GM23338 (cell line): ENCODE measurements around the gene NUPR1. TPM values are rescaled to one million over a fixed set of nuclear protein-coding genes. Genes with fewer than 3 reads are reported as not detected.

Experiments
- ATAC-seq: fragments of 200-7000 bp; cut with Tn5 transposase; 3 replicates; pipeline ENCODE4 v1.9.1; 2020
- DNase-seq: peaks from one replicate; pipeline ENCODE4 v3.0.0-alpha.2; 2015; ENCODE audit warnings: low spot score
- H2AFZ ChIP-seq: fragments of 200-600 bp; sonication (generic); 2 replicates; pipeline ENCODE4 v1.8.0; 2016; ENCODE audit warnings: antibody characterized with exemption, mild to moderate bottlenecking, moderate library complexity
- H3F3A ChIP-seq: fragments of 200-600 bp; sonication (generic); replicated peaks from 2 replicates; pipeline ENCODE4 v1.8.0; 2017; ENCODE audit warnings: antibody characterized with exemption, mixed run types, low read depth
- H3K27ac ChIP-seq: fragments of 200-600 bp; sonication (generic); 2 replicates; pipeline ENCODE4 v1.6.1; 2016; ENCODE audit warnings: low read depth
- H3K27me3 ChIP-seq: fragments of 200-600 bp; sonication (generic); 2 replicates; pipeline ENCODE4 v1.8.0; 2016; ENCODE audit warnings: mild to moderate bottlenecking, mixed run types, moderate library complexity; ENCODE audit not compliant: insufficient read depth
- H3K36me3 ChIP-seq: fragments of 200-600 bp; sonication (generic); 2 replicates; pipeline ENCODE4 v1.8.0; 2016; ENCODE audit warnings: mild to moderate bottlenecking; ENCODE audit not compliant: insufficient read depth
- H3K4me1 ChIP-seq: fragments of 200-600 bp; sonication (generic); 2 replicates; pipeline ENCODE4 v1.8.0; 2016; ENCODE audit warnings: mild to moderate bottlenecking, moderate library complexity; ENCODE audit not compliant: insufficient read depth
- H3K4me2 ChIP-seq: fragments of 200-600 bp; sonication (generic); 2 replicates; pipeline ENCODE4 v1.7.1; 2017; ENCODE audit warnings: mixed run types
- H3K4me3 ChIP-seq: fragments of 200-600 bp; sonication (generic); 2 replicates; pipeline ENCODE4 v1.6.1; 2016; ENCODE audit warnings: mixed run types
- H3K79me2 ChIP-seq: fragments of 200-600 bp; sonication (generic); replicated peaks from 2 replicates; pipeline ENCODE4 v1.8.0; 2017; ENCODE audit warnings: mild to moderate bottlenecking; ENCODE audit not compliant: insufficient read depth
- H3K9me2 ChIP-seq: fragments of 200-600 bp; sonication (generic); 2 replicates; pipeline ENCODE4 v1.8.0; 2017; ENCODE audit not compliant: insufficient read depth
- H4K20me1 ChIP-seq: fragments of 200-600 bp; sonication (generic); replicated peaks from 2 replicates; pipeline ENCODE4 v1.8.0; 2017; ENCODE audit warnings: mild to moderate bottlenecking; ENCODE audit not compliant: insufficient read depth
- H3K27ac Mint-ChIP-seq: 2 replicates; pipeline ENCODE4 v1.8.0; 2020; ENCODE audit warnings: inconsistent platforms, mild to moderate bottlenecking, moderate library complexity, mixed read lengths
- H3K27me3 Mint-ChIP-seq: 3 replicates; pipeline ENCODE4 v1.8.0; 2022; ENCODE audit warnings: low read depth, mild to moderate bottlenecking, moderate library complexity, mixed read lengths, inconsistent platforms; ENCODE audit not compliant: insufficient read depth, poor library complexity
- H3K36me3 Mint-ChIP-seq: 3 replicates; pipeline ENCODE4 v1.8.0; 2021; ENCODE audit warnings: low read depth, mild to moderate bottlenecking, inconsistent platforms, moderate library complexity, mixed read lengths
- H3K4me1 Mint-ChIP-seq: 3 replicates; pipeline ENCODE4 v1.8.0; 2020; ENCODE audit warnings: mild to moderate bottlenecking, inconsistent platforms, mixed read lengths
- H3K4me3 Mint-ChIP-seq: 3 replicates; pipeline ENCODE4 v1.8.0; 2021; ENCODE audit warnings: moderate library complexity, mild to moderate bottlenecking, inconsistent platforms, mixed read lengths
- H3K9me3 Mint-ChIP-seq: 3 replicates; pipeline ENCODE4 v1.8.0; 2020; ENCODE audit warnings: moderate library complexity, mild to moderate bottlenecking, inconsistent platforms, mixed read lengths
- CREB1 ChIP-seq: fragments of 250-450 bp; sonication (Bioruptor Pico); IDR thresholded peaks from 2 replicates; pipeline ENCODE4 v1.5.0; 2020; ENCODE audit warnings: low read depth, mild to moderate bottlenecking, moderate library complexity
- ETS1 ChIP-seq: IDR thresholded peaks from 2 replicates; pipeline ENCODE4 v1.6.1; 2016; ENCODE audit warnings: antibody characterized with exemption
- EZH2 ChIP-seq: fragments of 200-600 bp; sonication (generic); IDR thresholded peaks from one replicate; pipeline ENCODE4 v1.8.0; 2017; ENCODE audit warnings: antibody characterized with exemption, mild to moderate bottlenecking, low read depth; ENCODE audit not compliant: unreplicated experiment
- NANOG ChIP-seq: IDR thresholded peaks from 2 replicates; pipeline ENCODE4 v1.6.1; 2016; ENCODE audit warnings: antibody characterized with exemption, borderline replicate concordance
- ZNF114 ChIP-seq: fragments of 250-450 bp; sonication (Bioruptor Pico); IDR thresholded peaks from 2 replicates; pipeline ENCODE4 v1.5.0; 2020; ENCODE audit warnings: mild to moderate bottlenecking, moderate library complexity
- ZNF331 ChIP-seq: fragments of 250-450 bp; sonication (Bioruptor Pico); IDR thresholded peaks from 2 replicates; pipeline ENCODE4 v1.5.0; 2020; ENCODE audit warnings: low read depth, mild to moderate bottlenecking, moderate library complexity
- polyA plus RNA-seq: library from polyadenylated mRNA; unstranded; fragments of >200 nt; fragmentation: Nextera tagmentation; extraction: Ambion mirVana; gene quantifications from 2 replicates; pipeline ENCODE4 v1.2.1, GENCODE V29; 2016
- total RNA-seq: library from RNA; depleted of rRNA; stranded (reverse); fragments of >200 nt; shearing (Covaris generic); gene quantifications from 2 replicates; pipeline ENCODE4 v1.2.3, GENCODE V29; 2014
- TF ChIP-seq, protein P1 (sequence below): IDR thresholded peaks from one replicate; pipeline ENCODE4 v1.6.1; 2018; ENCODE audit warnings: antibody characterized with exemption; ENCODE audit not compliant: unreplicated experiment
- TF ChIP-seq, protein P2 (sequence below), 2 experiments: fragments of 200-600 bp in 1 of 2; sonication (generic) in 1 of 2; conservative IDR thresholded peaks; 2 replicates each; pipeline versions ENCODE4 v1.5.1 to v1.6.1; 2016 to 2017; ENCODE audit warnings: antibody characterized with exemption in 2 of 2, low read depth in 2 of 2, mild to moderate bottlenecking in 2 of 2, moderate library complexity in 1 of 2

Gene NUPR1
- total and polyA plus RNA-seq, 2 experiments from 2014 or later = 0.03 to 0.48 TPM

DNA sequence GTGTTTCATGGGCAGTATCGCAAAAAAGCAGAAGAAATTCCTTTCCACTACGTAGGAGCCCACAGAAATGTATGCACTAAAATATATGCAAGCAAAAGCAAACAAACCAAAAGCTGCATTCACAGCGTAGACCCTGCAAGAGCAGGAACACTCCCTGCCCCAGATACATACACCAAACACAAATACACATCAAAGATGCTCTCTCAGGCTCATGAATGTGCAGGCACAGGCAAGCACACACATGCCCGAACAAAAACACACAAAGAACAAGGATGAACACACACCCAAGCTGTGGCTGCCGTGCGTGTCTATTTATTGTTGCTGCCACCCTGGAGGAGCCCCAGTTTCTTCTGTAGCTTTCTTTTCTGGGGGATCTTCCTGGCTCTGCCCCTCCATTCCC lies 1.7 kb downstream of the NUPR1 start (continued):
- TF ChIP-seq, protein P1, sequence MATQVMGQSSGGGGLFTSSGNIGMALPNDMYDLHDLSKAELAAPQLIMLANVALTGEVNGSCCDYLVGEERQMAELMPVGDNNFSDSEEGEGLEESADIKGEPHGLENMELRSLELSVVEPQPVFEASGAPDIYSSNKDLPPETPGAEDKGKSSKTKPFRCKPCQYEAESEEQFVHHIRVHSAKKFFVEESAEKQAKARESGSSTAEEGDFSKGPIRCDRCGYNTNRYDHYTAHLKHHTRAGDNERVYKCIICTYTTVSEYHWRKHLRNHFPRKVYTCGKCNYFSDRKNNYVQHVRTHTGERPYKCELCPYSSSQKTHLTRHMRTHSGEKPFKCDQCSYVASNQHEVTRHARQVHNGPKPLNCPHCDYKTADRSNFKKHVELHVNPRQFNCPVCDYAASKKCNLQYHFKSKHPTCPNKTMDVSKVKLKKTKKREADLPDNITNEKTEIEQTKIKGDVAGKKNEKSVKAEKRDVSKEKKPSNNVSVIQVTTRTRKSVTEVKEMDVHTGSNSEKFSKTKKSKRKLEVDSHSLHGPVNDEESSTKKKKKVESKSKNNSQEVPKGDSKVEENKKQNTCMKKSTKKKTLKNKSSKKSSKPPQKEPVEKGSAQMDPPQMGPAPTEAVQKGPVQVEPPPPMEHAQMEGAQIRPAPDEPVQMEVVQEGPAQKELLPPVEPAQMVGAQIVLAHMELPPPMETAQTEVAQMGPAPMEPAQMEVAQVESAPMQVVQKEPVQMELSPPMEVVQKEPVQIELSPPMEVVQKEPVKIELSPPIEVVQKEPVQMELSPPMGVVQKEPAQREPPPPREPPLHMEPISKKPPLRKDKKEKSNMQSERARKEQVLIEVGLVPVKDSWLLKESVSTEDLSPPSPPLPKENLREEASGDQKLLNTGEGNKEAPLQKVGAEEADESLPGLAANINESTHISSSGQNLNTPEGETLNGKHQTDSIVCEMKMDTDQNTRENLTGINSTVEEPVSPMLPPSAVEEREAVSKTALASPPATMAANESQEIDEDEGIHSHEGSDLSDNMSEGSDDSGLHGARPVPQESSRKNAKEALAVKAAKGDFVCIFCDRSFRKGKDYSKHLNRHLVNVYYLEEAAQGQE = no peak
- TF ChIP-seq, protein P2, sequence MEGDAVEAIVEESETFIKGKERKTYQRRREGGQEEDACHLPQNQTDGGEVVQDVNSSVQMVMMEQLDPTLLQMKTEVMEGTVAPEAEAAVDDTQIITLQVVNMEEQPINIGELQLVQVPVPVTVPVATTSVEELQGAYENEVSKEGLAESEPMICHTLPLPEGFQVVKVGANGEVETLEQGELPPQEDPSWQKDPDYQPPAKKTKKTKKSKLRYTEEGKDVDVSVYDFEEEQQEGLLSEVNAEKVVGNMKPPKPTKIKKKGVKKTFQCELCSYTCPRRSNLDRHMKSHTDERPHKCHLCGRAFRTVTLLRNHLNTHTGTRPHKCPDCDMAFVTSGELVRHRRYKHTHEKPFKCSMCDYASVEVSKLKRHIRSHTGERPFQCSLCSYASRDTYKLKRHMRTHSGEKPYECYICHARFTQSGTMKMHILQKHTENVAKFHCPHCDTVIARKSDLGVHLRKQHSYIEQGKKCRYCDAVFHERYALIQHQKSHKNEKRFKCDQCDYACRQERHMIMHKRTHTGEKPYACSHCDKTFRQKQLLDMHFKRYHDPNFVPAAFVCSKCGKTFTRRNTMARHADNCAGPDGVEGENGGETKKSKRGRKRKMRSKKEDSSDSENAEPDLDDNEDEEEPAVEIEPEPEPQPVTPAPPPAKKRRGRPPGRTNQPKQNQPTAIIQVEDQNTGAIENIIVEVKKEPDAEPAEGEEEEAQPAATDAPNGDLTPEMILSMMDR (conservative IDR thresholded peaks at IDR 0.05; ENCODE audit: low read depth in 2 of 2) = no peak
- TF ChIP-seq EZH2 = no peak

GRCh38 chr16:28534542-28535373 lies 4.0 kb downstream of the NUPR1 start:
- Histone ChIP-seq H3K4me1 (no peaks in the 10 kb centered on the region; the same call in 1 of the 2 replicates), H3K36me3 (no peaks in the 10 kb centered on the region), H3K27me3 (no peaks in the 10 kb centered on the region), H3K4me3 (no peak overlapping the region), H2AFZ (no peak overlapping the region), H3K27ac (no peak overlapping the region), H3F3A (no peaks in the 10 kb centered on the region), H3K4me2 (no peak overlapping the region), H3K9me2 (no peaks in the 10 kb centered on the region), H3K79me2 (no peaks in the 10 kb centered on the region), H4K20me1 (no peaks in the 10 kb centered on the region)
- Mint-ChIP-seq H3K27ac (no peak overlapping the region; the same call in 1 of the 2 replicates), H3K9me3 (no peaks in the 10 kb centered on the region), H3K4me1 (peaks cover 10% of the 10 kb centered on the region), H3K27me3 (peaks cover 11% of the 10 kb centered on the region), H3K36me3 (no peaks in the 10 kb centered on the region), H3K4me3 (no peak overlapping the region)
- DNase-seq (no peak), ATAC-seq (no peak)
- TF ChIP-seq NANOG (no peak), ETS1 (no peak), ZNF114 (CRISPR knock-in tag) (no peak), ZNF331 (CRISPR knock-in tag) (no peak), CREB1 (no peak)
- TF ChIP-seq, protein P2 (conservative IDR thresholded peaks at IDR 0.05; ENCODE audit: low read depth in 2 of 2) = no peak
